Activated CD8-positive, alpha-beta memory T cell treated with anti-CD3 and anti-CD28 coated beads, Interleukin-2, amount 50 U/mL, for 4 hours (primary cell): ENCODE measurements around the gene TPCN2.
"Not testable (repeated sequence)": the region's sequence is repeated elsewhere in the genome, so short reads cannot be mapped to it uniquely, and the experiment has no call there.

Experiments
- DNase-seq: peaks from one replicate; pipeline ENCODE4 v3.0.0-alpha.2; 2020

TPCN2 gene

GRCh38 chr11:69131121-69131566 lies 82.4 kb downstream of the TPCN2 start:
- DNase-seq, result no peak

- no peak for DNase-seq
Measured at GRCh38 chr11:69131644-69132300, 83.0 kb downstream of the TPCN2 start.

GRCh38 chr11:69132301-69132670 lies 83.6 kb downstream of the TPCN2 start:
- DNase-seq, result no peak

GRCh38 chr11:69133251-69133650 lies 84.5 kb downstream of the TPCN2 start:
- no peak for DNase-seq

- not testable (repeated sequence) for DNase-seq
Measured at GRCh38 chr11:69134182-69134581, 85.5 kb downstream of the TPCN2 start.

GRCh38 chr11:69134957-69135356 lies 86.2 kb downstream of the TPCN2 start:
- no peak for DNase-seq

- DNase-seq, result no peak
Measured at GRCh38 chr11:69135420-69136363, 87.0 kb downstream of the TPCN2 start.

- no peak for DNase-seq
Measured at GRCh38 chr11:69136471-69136870, 87.7 kb downstream of the TPCN2 start.

GRCh38 chr11:69137151-69137844 lies 88.6 kb downstream of the TPCN2 start:
- DNase-seq, result no peak

- DNase-seq, result no peak
Measured at GRCh38 chr11:69138265-69138664, 89.5 kb downstream of the TPCN2 start.

- DNase-seq, result not testable (repeated sequence)
Measured at GRCh38 chr11:69140161-69140560, 91.4 kb downstream of the TPCN2 start.

GRCh38 chr11:69140635-69141034 lies 91.9 kb downstream of the TPCN2 start:
- no peak for DNase-seq

- no peak for DNase-seq
Measured at GRCh38 chr11:69141742-69142141, 93.0 kb downstream of the TPCN2 start.

GRCh38 chr11:69142895-69143294 lies 94.2 kb downstream of the TPCN2 start:
- no peak for DNase-seq

- DNase-seq, result no peak
Measured at GRCh38 chr11:69144316-69145049, 95.8 kb downstream of the TPCN2 start.

GRCh38 chr11:69145050-69145380 lies 96.3 kb downstream of the TPCN2 start:
- DNase-seq, result no peak

GRCh38 chr11:69148377-69148762 lies 99.6 kb downstream of the TPCN2 start:
- DNase-seq, result no peak

GRCh38 chr11:69148806-69149205 lies 100.1 kb downstream of the TPCN2 start:
- DNase-seq, result no peak

- not testable (repeated sequence) for DNase-seq
Measured at GRCh38 chr11:69149338-69150045, 100.8 kb downstream of the TPCN2 start.

GRCh38 chr11:69150175-69150574 lies 101.4 kb downstream of the TPCN2 start:
- DNase-seq, result no peak

- no peak for DNase-seq
Measured at GRCh38 chr11:69151836-69152235, 103.1 kb downstream of the TPCN2 start.

GRCh38 chr11:69152733-69153421 lies 104.1 kb downstream of the TPCN2 start:
- no peak for DNase-seq
